IMR-90 (cell line): ENCODE data around the gene ITPR2.

Source experiments
- CTCF ChIP-seq: conservative IDR thresholded peaks from 2 replicates; pipeline ENCODE4 v1.5.1; 2012; ENCODE audit warnings: mild to moderate bottlenecking, low read depth, low read length, improper control_type of control experiment
- ELK1 ChIP-seq: fragments of 150-350 bp; IDR thresholded peaks from 2 replicates; pipeline ENCODE4 v1.6.1; 2016; ENCODE audit warnings: low read depth, mild to moderate bottlenecking, low read length, moderate library complexity, borderline replicate concordance
- FOS ChIP-seq: fragments of 150-350 bp; IDR thresholded peaks from 2 replicates; pipeline ENCODE4 v1.6.1; 2016; ENCODE audit warnings: low read depth, low read length
- POLR2A ChIP-seq: IDR thresholded peaks from 2 replicates; pipeline ENCODE4 v1.6.1; 2012; ENCODE audit warnings: mild to moderate bottlenecking, low read depth, low read length
- RCOR1 ChIP-seq: IDR thresholded peaks from 2 replicates; pipeline ENCODE4 v1.6.1; 2012; ENCODE audit warnings: mild to moderate bottlenecking, low read length, improper control_type of control experiment; ENCODE audit not compliant: insufficient replicate concordance
- USF2 ChIP-seq: fragments of 150-350 bp; IDR thresholded peaks from 2 replicates; pipeline ENCODE4 v1.6.1; 2017; ENCODE audit warnings: mild to moderate bottlenecking, antibody characterized with exemption, low read length, low read depth

- TF ChIP-seq CTCF (no peak), USF2 (no peak), POLR2A (no peak), FOS (no peak), RCOR1 (no peak), ELK1 (no peak)
Observed at GRCh38 chr12:26555139-26555538, 277.9 kb downstream of the ITPR2 start.
